SH-SY5Y (cell line): ENCODE measurements around the gene GADL1.

Experiments used
- GATA2 ChIP-seq: IDR thresholded peaks from 2 replicates; pipeline ENCODE4 v1.6.1; 2011; ENCODE audit warnings: mild to moderate bottlenecking, low read depth, low read length
- GATA3 ChIP-seq: IDR thresholded peaks from 2 replicates; pipeline ENCODE4 v1.6.1; 2011; ENCODE audit warnings: low read depth, mild to moderate bottlenecking, low read length, moderate library complexity

- TF ChIP-seq GATA2, result no peak
- TF ChIP-seq GATA3, result no peak
Measured at GRCh38 chr3:30847592-30847991, 46.9 kb downstream of the GADL1 start.
